ENCODE results near the gene RGS9. TPM values are rescaled to one million over a fixed set of nuclear protein-coding genes. Genes with fewer than 3 reads are reported as not detected.

The RGS9 gene
- total RNA-seq, 2 experiments from 2014 or later = 13.7 to 26.4 TPM

DNA sequence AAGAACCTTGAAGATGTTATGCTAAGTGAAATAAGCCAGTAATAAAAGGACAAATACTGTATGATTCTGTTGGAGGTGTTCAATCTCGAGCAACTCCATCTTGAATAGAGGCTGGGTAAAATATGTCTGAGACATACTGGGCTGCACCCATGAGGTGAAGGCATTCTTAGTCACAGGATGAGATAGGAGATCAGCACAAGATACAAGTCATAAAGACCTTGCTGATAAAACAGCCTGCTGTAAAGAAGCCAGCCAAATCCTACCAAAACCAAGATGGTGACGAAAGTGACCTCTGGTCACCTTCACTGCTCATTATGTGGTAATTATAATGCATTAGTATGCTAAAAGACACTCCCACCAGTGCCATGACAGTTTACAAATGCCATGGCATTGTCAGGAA, 98.1 kb downstream of the RGS9 start:
- intact Hi-C loops (cut with micrococcal nuclease; ENCODE audit: unreplicated experiment) = loop anchor here (10.0 kb wide), 1 partner anchor 320 kb away; no protein-coding TSS in a partner anchor
- BruUV-seq (replicated peaks) = no TSS peak
- H3K4me3 ChIP-seq (ENCODE audit: low read depth, low read length, poor library complexity, severe bottlenecking) = no peak overlapping the region
- no peak for DNase-seq (ENCODE audit: low spot score)
- H3K4me1 ChIP-seq (ENCODE audit: insufficient read depth, low read length, poor library complexity, severe bottlenecking) = no peaks in the 10 kb centered on the region
- ChIA-PET POLR2A (no interaction called here), CTCF (ENCODE audit: unreplicated experiment) (no interaction called here)
- no peak overlapping the region for H3K4me2 ChIP-seq (ENCODE audit: low read length)
- no peak overlapping the region for H2AFZ ChIP-seq (ENCODE audit: low read length)
- H3K9me2 ChIP-seq (ENCODE audit: insufficient read depth, low read length) = no peaks in the 10 kb centered on the region
- H4K20me1 ChIP-seq (ENCODE audit: insufficient read depth, low read length) = no peaks in the 10 kb centered on the region
- TF ChIP-seq, protein P1, sequence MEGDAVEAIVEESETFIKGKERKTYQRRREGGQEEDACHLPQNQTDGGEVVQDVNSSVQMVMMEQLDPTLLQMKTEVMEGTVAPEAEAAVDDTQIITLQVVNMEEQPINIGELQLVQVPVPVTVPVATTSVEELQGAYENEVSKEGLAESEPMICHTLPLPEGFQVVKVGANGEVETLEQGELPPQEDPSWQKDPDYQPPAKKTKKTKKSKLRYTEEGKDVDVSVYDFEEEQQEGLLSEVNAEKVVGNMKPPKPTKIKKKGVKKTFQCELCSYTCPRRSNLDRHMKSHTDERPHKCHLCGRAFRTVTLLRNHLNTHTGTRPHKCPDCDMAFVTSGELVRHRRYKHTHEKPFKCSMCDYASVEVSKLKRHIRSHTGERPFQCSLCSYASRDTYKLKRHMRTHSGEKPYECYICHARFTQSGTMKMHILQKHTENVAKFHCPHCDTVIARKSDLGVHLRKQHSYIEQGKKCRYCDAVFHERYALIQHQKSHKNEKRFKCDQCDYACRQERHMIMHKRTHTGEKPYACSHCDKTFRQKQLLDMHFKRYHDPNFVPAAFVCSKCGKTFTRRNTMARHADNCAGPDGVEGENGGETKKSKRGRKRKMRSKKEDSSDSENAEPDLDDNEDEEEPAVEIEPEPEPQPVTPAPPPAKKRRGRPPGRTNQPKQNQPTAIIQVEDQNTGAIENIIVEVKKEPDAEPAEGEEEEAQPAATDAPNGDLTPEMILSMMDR (conservative IDR thresholded peaks at IDR 0.05; ENCODE audit: low read length) = no peak
- no peak for TF ChIP-seq EZH2phosphoT487 (IDR thresholded peaks at IDR 0.05; ENCODE audit: borderline replicate concordance, low read depth, low read length)
- no peaks in the 10 kb centered on the region for H3K9me3 ChIP-seq (ENCODE audit: low read length)
- H3K79me2 ChIP-seq (ENCODE audit: insufficient read depth, low read depth, low read length) = no peaks in the 10 kb centered on the region
- no peak overlapping the region for H3K27ac ChIP-seq (ENCODE audit: low read depth, low read length, poor library complexity, severe bottlenecking)
- no peaks in the 10 kb centered on the region for H3K36me3 ChIP-seq (ENCODE audit: insufficient read depth, low read length)

DNA sequence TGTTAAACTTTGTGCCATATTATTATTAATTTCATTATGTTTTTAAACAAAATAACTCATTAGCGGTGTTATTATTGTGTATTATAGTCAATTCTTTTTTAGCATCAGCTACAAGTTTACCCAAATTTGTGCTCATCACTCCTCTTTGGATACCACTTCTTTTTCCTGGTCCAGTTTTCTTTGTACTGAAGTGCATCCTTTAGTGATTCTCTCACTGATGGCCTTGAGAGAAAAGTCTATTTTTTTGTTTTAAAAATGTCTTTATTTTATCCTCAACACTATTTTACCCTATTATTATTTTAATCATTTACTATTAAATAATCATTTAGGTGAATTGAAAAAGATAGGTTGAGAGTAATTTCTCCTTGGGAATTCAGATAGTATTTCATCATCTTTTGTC, 99.2 kb downstream of the RGS9 start:
- BruUV-seq (replicated peaks) = no TSS peak
- Histone ChIP-seq H3K36me3 (ENCODE audit: insufficient read depth, low read length) (no peaks in the 10 kb centered on the region), H3K9me3 (ENCODE audit: low read length) (no peaks in the 10 kb centered on the region), H3K79me2 (ENCODE audit: insufficient read depth, low read depth, low read length) (no peaks in the 10 kb centered on the region), H3K27ac (ENCODE audit: low read depth, low read length, poor library complexity, severe bottlenecking) (no peak overlapping the region), H3K4me1 (ENCODE audit: insufficient read depth, low read length, poor library complexity, severe bottlenecking) (no peaks in the 10 kb centered on the region), H3K4me2 (ENCODE audit: low read length) (no peak overlapping the region), H2AFZ (ENCODE audit: low read length) (no peak overlapping the region), H3K9me2 (ENCODE audit: insufficient read depth, low read length) (no peaks in the 10 kb centered on the region), H4K20me1 (ENCODE audit: insufficient read depth, low read length) (no peaks in the 10 kb centered on the region), H3K4me3 (ENCODE audit: low read depth, low read length, poor library complexity, severe bottlenecking) (no peak overlapping the region)
- DNase-seq (ENCODE audit: low spot score) = no peak
- ChIA-PET POLR2A (no interaction called here), CTCF (ENCODE audit: unreplicated experiment) (no interaction called here)
- intact Hi-C loops (cut with micrococcal nuclease; ENCODE audit: unreplicated experiment) = loop anchor here (10.0 kb wide), 1 partner anchor 318 kb away; no protein-coding TSS in a partner anchor
- no peak for TF ChIP-seq EZH2phosphoT487 (IDR thresholded peaks at IDR 0.05; ENCODE audit: borderline replicate concordance, low read depth, low read length)
- TF ChIP-seq, protein P1 (conservative IDR thresholded peaks at IDR 0.05; ENCODE audit: low read length) = no peak

DNA sequence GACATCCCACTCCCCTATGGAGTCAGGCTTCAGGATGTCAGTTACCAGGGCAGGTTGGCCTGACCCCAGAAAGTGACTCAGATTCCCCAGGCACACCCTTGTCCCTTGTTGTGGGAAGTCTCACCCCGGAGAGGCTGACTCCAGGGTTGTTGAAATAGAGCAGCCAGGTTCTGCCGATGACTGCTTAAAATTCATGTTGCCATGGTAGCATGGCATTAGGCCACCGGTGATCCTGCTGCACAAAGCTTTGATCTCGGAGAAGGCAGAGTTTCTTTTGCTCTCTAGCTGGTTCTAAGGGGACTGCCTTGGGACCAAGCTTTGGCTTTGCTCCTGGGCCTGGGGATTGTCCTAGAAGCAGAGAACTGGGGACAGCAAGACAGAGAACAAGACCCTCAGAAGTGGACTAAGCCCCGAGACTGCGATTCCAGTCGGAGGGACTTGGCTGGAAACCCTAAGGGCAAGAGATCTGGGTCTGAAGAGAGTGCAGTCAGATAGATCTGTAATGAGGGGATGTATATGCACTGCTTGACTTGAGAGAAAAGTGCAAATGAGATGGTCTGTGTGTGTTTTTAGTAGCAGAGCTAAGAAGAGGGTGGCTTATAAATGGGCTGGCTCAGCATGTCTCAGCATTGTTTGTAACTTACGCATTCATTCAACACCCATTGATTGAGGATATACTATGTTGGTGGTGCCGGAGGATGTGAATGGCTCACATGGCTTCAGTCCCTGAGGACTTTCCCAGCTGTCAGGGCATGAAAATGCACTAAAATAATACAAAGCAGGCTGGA, 106.9 kb downstream of the RGS9 start:
- no TSS peak for BruUV-seq (replicated peaks)
- H3K36me3 ChIP-seq (ENCODE audit: insufficient read depth, low read length) = no peaks in the 10 kb centered on the region
- no peaks in the 10 kb centered on the region for H3K9me3 ChIP-seq (ENCODE audit: low read length)
- no peaks in the 10 kb centered on the region for H3K9me2 ChIP-seq (ENCODE audit: insufficient read depth, low read length)
- H4K20me1 ChIP-seq (ENCODE audit: insufficient read depth, low read length) = no peaks in the 10 kb centered on the region
- no peak overlapping the region for H2AFZ ChIP-seq (ENCODE audit: low read length)
- ChIA-PET POLR2A (no interaction called here), CTCF (ENCODE audit: unreplicated experiment) (no interaction called here)
- H3K27ac ChIP-seq (ENCODE audit: low read depth, low read length, poor library complexity, severe bottlenecking) = no peak overlapping the region
- intact Hi-C loops (cut with micrococcal nuclease; ENCODE audit: unreplicated experiment) = no loop called here
- no peak for DNase-seq (ENCODE audit: low spot score)
- H3K4me1 ChIP-seq (ENCODE audit: insufficient read depth, low read length, poor library complexity, severe bottlenecking) = no peaks in the 10 kb centered on the region
- no peak overlapping the region for H3K4me3 ChIP-seq (ENCODE audit: low read depth, low read length, poor library complexity, severe bottlenecking)
- no peak overlapping the region for H3K4me2 ChIP-seq (ENCODE audit: low read length)
- H3K79me2 ChIP-seq (ENCODE audit: insufficient read depth, low read depth, low read length) = no peaks in the 10 kb centered on the region
- TF ChIP-seq, protein P1 (conservative IDR thresholded peaks at IDR 0.05; ENCODE audit: low read length) = no peak
- no peak for TF ChIP-seq EZH2phosphoT487 (IDR thresholded peaks at IDR 0.05; ENCODE audit: borderline replicate concordance, low read depth, low read length)

Data from OCI-LY7 (cell line).